Renal pelvis (tissue), 4 donors: ENCODE measurements around the gene CHRNA3. TPM values are rescaled to one million over a fixed set of nuclear protein-coding genes. Genes with fewer than 3 reads are reported as not detected.
"Not testable (repeated sequence)": the region's sequence is repeated elsewhere in the genome, so short reads cannot be mapped to it uniquely, and the experiment has no call there.

ENCODE experiments used
- DNase-seq: peaks from one replicate; pipeline ENCODE4 v3.0.0-alpha.2; 2013
- polyA plus RNA-seq, 3 donors: library from polyadenylated mRNA; unstranded; fragments of 120-200 nt; gene quantifications; one replicate each; pipeline ENCODE4 v1.2.1, GENCODE V29; 2013; ENCODE audit not compliant: insufficient read length in 3 of 3

CHRNA3 gene
- polyA plus RNA-seq, 3 donors = 1.2 to 1.3 (median 1.3) TPM

DNA sequence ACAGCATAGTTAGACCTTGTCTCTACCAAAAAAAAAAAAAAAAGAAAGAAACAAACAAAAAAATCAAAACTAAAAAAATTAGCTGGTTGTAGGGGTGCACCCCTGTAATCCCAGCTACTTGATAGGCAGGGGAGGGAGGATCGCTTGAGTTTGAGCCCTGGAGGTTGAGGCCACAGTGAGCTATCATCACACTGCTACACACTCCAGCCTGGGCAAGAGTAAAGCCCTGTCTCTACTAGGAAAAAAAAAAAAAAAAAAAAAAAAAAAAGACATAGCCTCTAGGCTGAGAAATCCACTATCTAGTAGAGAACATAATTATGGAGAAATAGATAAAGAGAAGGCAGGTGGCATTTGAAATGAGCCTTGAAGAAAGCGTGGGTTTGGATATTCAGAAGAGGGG is 57.7 kb downstream of the CHRNA3 start:
- DNase-seq = no peak

DNA sequence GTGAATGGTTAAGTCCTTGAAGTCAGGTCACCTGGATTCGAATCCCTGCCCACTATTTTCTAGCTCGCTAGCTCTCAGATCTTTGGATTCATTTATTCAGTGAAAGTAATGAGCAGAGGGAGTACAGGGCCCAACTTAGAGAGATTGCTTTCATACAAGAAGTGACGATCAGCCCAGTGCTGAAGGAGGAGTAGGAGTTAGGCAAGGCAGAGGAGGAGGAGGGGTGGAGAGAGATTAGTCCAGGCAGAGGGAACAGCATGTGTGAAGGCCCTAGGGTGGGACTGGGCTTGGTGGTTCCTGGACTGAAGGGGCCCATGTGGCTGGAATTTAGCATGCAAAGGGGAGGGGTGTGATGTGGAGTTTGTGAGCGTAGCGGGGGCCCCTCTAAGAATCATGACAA is 59.3 kb downstream of the CHRNA3 start:
- DNase-seq = no peak

DNA sequence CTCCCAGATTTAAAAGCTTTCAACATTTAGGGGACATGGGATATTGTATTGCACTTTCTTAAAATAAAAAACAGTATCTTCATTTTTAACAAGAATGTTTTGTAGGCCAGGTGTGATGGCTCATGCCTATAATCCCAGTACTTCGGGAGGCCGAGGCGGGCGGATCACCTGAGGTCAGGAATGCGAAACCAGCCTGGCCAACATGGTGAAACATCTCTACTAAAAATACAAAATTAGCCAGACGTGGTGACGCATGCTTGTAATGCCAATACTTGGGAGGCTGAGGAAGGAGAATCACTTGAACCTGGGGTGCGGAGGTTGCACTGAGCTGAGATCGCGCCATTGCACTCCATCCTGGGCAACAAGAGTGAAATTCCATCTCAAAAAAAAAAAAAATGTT is 60.6 kb downstream of the CHRNA3 start:
- DNase-seq = not testable (repeated sequence)

DNA sequence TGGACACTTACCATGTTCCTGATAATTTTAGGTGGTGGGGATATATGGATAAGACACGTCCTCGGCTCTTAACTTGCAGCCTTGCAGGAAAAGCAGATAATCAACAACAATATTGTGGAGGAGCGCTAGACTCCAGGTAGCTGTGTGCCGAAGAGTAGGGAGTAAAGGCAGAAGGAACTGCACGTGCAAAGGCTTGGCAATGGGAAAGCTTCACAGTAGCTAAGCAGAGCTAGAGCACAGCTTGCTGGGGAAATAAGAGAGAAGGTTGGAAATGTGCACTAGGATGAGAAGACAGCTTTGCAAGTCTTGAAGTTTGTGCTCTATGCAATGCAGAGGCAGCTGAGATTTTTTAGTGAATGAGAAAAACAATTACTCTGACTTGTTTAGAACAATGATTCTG is 68.2 kb downstream of the CHRNA3 start:
- no peak for DNase-seq

DNA sequence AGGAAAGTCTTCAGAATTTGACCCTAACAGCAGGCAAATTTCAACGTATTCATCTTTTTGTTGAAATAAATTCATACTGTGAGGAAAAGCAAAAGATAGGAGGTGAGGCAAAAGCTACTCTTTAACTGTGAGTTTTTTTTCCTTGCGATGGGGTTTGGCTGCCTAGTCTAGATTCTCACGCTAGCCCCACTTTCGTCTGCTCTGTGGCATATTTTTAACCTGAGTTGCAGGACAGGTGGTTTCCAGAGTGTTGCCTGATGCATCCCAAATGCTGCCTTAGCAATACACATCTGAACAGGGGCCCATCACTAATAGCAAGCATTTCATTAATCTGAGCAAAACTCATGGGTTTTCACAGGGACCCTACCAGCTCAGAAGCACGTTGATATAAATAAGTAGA is 68.9 kb downstream of the CHRNA3 start:
- DNase-seq = no peak

DNA sequence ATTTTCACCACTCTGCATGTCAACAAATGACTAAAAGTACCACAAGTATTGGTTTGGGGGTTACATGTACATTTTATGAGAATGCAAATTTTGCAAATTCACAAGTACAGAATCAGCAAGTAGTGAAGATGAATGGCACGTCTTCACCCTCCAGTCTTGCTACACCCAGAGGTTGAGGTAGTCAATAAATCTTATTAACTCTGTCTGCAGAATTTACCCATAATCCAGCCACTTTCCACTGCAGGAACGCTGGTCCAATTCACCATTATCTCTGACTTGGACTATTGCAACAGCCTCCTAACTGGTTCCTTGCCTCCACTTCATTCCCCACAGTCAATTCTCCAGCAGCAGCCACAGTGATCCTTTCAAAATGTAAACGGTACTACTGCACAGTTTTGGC is 70.0 kb downstream of the CHRNA3 start:
- DNase-seq = no peak

DNA sequence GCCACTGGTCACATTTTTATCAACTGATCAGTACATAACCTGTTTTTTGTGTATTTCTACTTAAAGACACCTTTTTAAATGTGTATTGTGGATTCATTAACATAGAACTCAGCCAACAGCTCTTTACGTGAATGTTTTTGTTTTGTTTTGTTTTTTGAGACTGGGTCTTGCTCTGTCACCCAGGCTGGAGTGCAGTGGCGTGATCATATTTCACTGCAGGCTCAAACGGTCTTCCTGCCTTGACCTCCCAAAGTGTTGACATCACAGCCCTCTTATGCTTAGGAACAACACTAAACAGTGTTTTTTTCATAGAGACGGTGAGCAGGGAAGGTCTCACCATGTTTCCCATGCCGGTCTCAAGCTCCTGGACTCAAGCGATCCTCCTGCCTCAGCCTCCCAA is 70.6 kb downstream of the CHRNA3 start:
- no peak for DNase-seq

Other genes starting within 250 kb of the CHRNA3 start
- gene IREB2, start 182.8 kb downstream of the CHRNA3 start, polyA plus RNA-seq = 10 to 100 TPM; 49.6 to 71.5 (median 64.5) TPM
- 10 to 100 TPM in 2 of 3 donors, 1 to 10 TPM in 1; 7.3 to 11.2 (median 10.3) TPM for gene HYKK, start 113.4 kb downstream of the CHRNA3 start, polyA plus RNA-seq
- 100 to 1,000 TPM; 247 to 260 (median 255) TPM for gene PSMA4, start 80.6 kb downstream of the CHRNA3 start, polyA plus RNA-seq
- gene CHRNA5, start 55.5 kb downstream of the CHRNA3 start, polyA plus RNA-seq = 1 to 10 TPM; 5.5 to 7.8 (median 6.0) TPM
- 1 to 10 TPM; 2.8 to 3.4 (median 3.0) TPM for gene CHRNB4, start 20.2 kb upstream of the CHRNA3 start, polyA plus RNA-seq
- 10 to 100 TPM; 25.2 to 38.8 (median 34.1) TPM for gene ADAMTS7, start 190.5 kb upstream of the CHRNA3 start, polyA plus RNA-seq